Measurements from ENCODE around the gene L3MBTL4. TPM values are rescaled to one million over a fixed set of nuclear protein-coding genes. Genes with fewer than 3 reads are reported as not detected.

Gene L3MBTL4
- total RNA-seq, 1 experiment from 2014 or later: 1.4 TPM

DNA sequence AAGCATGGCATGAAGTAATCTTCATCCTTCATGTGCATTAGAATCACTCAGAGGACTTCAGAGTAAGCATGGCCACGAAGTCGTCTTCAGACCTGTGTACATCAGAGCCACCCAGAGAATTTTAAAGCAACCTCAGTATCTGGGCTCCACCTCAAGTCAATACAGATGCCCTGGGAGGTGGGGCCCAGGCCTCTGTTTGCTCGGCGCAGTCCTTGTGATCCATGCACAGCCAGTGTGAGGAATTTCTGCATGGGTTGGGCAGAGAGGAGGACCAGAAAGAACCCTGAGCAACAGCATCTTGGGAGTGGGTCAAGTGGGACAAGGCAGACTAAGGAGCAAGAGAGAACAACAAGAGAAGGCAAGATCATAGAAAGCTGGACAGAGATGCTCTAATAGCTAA is 299.0 kb downstream of the L3MBTL4 start:
- DNase-seq (ENCODE audit: low spot score): no peak
- no peaks in the 10 kb centered on the region for H3K9me3 Mint-ChIP-seq
- TF ChIP-seq, protein P1, sequence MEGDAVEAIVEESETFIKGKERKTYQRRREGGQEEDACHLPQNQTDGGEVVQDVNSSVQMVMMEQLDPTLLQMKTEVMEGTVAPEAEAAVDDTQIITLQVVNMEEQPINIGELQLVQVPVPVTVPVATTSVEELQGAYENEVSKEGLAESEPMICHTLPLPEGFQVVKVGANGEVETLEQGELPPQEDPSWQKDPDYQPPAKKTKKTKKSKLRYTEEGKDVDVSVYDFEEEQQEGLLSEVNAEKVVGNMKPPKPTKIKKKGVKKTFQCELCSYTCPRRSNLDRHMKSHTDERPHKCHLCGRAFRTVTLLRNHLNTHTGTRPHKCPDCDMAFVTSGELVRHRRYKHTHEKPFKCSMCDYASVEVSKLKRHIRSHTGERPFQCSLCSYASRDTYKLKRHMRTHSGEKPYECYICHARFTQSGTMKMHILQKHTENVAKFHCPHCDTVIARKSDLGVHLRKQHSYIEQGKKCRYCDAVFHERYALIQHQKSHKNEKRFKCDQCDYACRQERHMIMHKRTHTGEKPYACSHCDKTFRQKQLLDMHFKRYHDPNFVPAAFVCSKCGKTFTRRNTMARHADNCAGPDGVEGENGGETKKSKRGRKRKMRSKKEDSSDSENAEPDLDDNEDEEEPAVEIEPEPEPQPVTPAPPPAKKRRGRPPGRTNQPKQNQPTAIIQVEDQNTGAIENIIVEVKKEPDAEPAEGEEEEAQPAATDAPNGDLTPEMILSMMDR (IDR thresholded peaks at IDR 0.05): no peak
- TF ChIP-seq CREB1 (CRISPR knock-in tag; IDR thresholded peaks at IDR 0.05) (no peak), USF2 (CRISPR knock-in tag; IDR thresholded peaks at IDR 0.05) (no peak), TEAD4 (CRISPR knock-in tag; IDR thresholded peaks at IDR 0.05) (no peak), ELF4 (CRISPR knock-in tag; IDR thresholded peaks at IDR 0.05; ENCODE audit: low read depth) (no peak), CBFB (CRISPR knock-in tag; IDR thresholded peaks at IDR 0.05; ENCODE audit: low read depth) (no peak), ATF2 (CRISPR knock-in tag; IDR thresholded peaks at IDR 0.05; ENCODE audit: borderline replicate concordance, low read depth) (no peak), OVOL2 (CRISPR knock-in tag; IDR thresholded peaks at IDR 0.05; ENCODE audit: borderline replicate concordance) (no peak), STAT6 (CRISPR knock-in tag; conservative IDR thresholded peaks at IDR 0.05; ENCODE audit: low read depth) (no peak), NR2C2 (CRISPR knock-in tag; IDR thresholded peaks at IDR 0.05) (no peak), CREM (CRISPR knock-in tag; IDR thresholded peaks at IDR 0.05) (no peak), TP53 (CRISPR knock-in tag; IDR thresholded peaks at IDR 0.05) (no peak), SMAD4 (CRISPR knock-in tag; IDR thresholded peaks at IDR 0.05) (no peak), ESRRA (CRISPR knock-in tag; IDR thresholded peaks at IDR 0.05; ENCODE audit: borderline replicate concordance) (no peak), ATF3 (CRISPR knock-in tag; conservative IDR thresholded peaks at IDR 0.05) (no peak), RORB (CRISPR knock-in tag; IDR thresholded peaks at IDR 0.05) (no peak), RELA (CRISPR knock-in tag; IDR thresholded peaks at IDR 0.05; ENCODE audit: borderline replicate concordance) (no peak), FOXP1 (CRISPR knock-in tag; IDR thresholded peaks at IDR 0.05; ENCODE audit: borderline replicate concordance) (no peak)
- TF ChIP-seq, protein P2, sequence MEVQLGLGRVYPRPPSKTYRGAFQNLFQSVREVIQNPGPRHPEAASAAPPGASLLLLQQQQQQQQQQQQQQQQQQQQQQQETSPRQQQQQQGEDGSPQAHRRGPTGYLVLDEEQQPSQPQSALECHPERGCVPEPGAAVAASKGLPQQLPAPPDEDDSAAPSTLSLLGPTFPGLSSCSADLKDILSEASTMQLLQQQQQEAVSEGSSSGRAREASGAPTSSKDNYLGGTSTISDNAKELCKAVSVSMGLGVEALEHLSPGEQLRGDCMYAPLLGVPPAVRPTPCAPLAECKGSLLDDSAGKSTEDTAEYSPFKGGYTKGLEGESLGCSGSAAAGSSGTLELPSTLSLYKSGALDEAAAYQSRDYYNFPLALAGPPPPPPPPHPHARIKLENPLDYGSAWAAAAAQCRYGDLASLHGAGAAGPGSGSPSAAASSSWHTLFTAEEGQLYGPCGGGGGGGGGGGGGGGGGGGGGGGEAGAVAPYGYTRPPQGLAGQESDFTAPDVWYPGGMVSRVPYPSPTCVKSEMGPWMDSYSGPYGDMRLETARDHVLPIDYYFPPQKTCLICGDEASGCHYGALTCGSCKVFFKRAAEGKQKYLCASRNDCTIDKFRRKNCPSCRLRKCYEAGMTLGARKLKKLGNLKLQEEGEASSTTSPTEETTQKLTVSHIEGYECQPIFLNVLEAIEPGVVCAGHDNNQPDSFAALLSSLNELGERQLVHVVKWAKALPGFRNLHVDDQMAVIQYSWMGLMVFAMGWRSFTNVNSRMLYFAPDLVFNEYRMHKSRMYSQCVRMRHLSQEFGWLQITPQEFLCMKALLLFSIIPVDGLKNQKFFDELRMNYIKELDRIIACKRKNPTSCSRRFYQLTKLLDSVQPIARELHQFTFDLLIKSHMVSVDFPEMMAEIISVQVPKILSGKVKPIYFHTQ (CRISPR knock-in tag; IDR thresholded peaks at IDR 0.05): no peak
- CTCF ChIA-PET: no interaction called here
- POLR2A ChIA-PET: no interaction called here
- no peaks in the 10 kb centered on the region for H3K36me3 Mint-ChIP-seq
- peaks cover 10% of the 10 kb centered on the region for H3K4me1 Mint-ChIP-seq
- no peak overlapping the region for H3K27ac Mint-ChIP-seq
- no peaks in the 10 kb centered on the region; the same call in 1 of the 2 replicates for H3K27me3 Mint-ChIP-seq (ENCODE audit: low read depth)
- no peak for ATAC-seq
- no peak overlapping the region for H3K4me3 Mint-ChIP-seq

All from WTC11 (cell line).